Peyer's patch (tissue), 4 donors: ENCODE data around the gene TYRP1. TPM values are rescaled to one million over a fixed set of nuclear protein-coding genes. Genes with fewer than 3 reads are reported as not detected.

Experiments
- DNase-seq, 3 donors: peaks; one replicate each; pipeline ENCODE4 v3.0.0-alpha.2; 2017 to 2019
- H3K27ac ChIP-seq, 4 donors: fragments of 200-600 bp; sonication (generic); one replicate each; pipeline ENCODE4 v1.5.1; 2016 to 2019
- H3K27me3 ChIP-seq, 2 donors: fragments of 200-600 bp; sonication (generic); one replicate each; pipeline ENCODE4 v1.5.1; 2019
- H3K36me3 ChIP-seq, 3 donors: fragments of 200-600 bp; sonication (generic); one replicate each; pipeline ENCODE4 v1.5.1; 2016 to 2019
- H3K4me1 ChIP-seq, 4 donors: fragments of 200-600 bp; sonication (generic); one replicate each; pipeline ENCODE4 v1.5.1; 2016 to 2019
- H3K4me3 ChIP-seq, 4 donors: fragments of 200-600 bp; sonication (generic); 1 replicate in 3 of 4; 2 replicates in 1 of 4; pipeline ENCODE4 v1.5.1; 2016 to 2019; ENCODE audit warnings: mild to moderate bottlenecking in 1 of 4
- H3K9me3 ChIP-seq, 4 donors: fragments of 200-600 bp; sonication (generic); one replicate each; pipeline ENCODE4 v1.5.1; 2016 to 2019; ENCODE audit warnings: mild to moderate bottlenecking in 1 of 4
- POLR2A ChIP-seq, 2 donors: fragments of 450-650 bp; IDR thresholded peaks; one replicate each; pipeline ENCODE4 v1.5.1; 2017; ENCODE audit warnings: antibody characterized with exemption in 2 of 2, mild to moderate bottlenecking in 2 of 2, moderate library complexity in 2 of 2
- total RNA-seq, 4 donors: library from RNA; depleted of rRNA; stranded (reverse); fragments of >200 nt; gene quantifications; one replicate each; pipeline ENCODE4 v1.1.0, GENCODE V29; 2016
- TF ChIP-seq, protein P1 (sequence below), 6 experiments: fragments of 450-650 bp in 4 of 6; fragments of 200-600 bp in 2 of 6; sonication (generic) in 1 of 6; IDR thresholded peaks; one replicate each; pipeline ENCODE4 v1.5.1; 2017 to 2019; ENCODE audit warnings: antibody characterized with exemption in 6 of 6, mild to moderate bottlenecking in 3 of 6, moderate library complexity in 1 of 6

Gene TYRP1
- total RNA-seq, 4 donors from 2014 or later, result 0.70 to 2.5 (median 0.80) TPM; not detected in 1

- no peak for DNase-seq
- no peaks in the 10 kb centered on the region for H3K36me3 ChIP-seq
- no peaks in the 10 kb centered on the region for H3K9me3 ChIP-seq
- no peak overlapping the region for H3K4me3 ChIP-seq
- TF ChIP-seq, protein P1, sequence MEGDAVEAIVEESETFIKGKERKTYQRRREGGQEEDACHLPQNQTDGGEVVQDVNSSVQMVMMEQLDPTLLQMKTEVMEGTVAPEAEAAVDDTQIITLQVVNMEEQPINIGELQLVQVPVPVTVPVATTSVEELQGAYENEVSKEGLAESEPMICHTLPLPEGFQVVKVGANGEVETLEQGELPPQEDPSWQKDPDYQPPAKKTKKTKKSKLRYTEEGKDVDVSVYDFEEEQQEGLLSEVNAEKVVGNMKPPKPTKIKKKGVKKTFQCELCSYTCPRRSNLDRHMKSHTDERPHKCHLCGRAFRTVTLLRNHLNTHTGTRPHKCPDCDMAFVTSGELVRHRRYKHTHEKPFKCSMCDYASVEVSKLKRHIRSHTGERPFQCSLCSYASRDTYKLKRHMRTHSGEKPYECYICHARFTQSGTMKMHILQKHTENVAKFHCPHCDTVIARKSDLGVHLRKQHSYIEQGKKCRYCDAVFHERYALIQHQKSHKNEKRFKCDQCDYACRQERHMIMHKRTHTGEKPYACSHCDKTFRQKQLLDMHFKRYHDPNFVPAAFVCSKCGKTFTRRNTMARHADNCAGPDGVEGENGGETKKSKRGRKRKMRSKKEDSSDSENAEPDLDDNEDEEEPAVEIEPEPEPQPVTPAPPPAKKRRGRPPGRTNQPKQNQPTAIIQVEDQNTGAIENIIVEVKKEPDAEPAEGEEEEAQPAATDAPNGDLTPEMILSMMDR (IDR thresholded peaks at IDR 0.05), result no peak
- TF ChIP-seq POLR2A (IDR thresholded peaks at IDR 0.05), result no peak
- H3K27me3 ChIP-seq, result no peaks in the 10 kb centered on the region
- H3K4me1 ChIP-seq, result no peaks in the 10 kb centered on the region
- no peak overlapping the region for H3K27ac ChIP-seq
Observed at GRCh38 chr9:12696931-12697622, 3.9 kb downstream of the TYRP1 start.

DNA sequence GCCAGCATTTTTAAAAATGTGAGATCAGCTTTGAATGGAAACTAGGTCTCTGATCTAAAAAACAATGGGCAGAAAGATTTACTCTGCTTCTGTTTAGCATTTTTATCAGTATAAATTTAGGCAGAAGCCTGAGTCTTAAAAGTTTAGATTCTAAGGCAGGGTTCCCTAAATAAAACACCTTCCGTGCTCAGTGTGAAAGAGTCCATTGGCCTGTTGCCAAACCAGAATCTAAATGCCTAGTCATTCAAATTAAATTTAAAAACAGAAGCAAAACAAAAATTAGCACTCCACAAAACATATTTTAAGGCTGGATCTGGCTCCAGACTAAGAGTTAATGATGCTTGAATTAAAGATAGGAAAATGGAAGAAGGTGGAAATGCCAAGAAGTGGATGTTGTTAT lies 4.5 kb downstream of the TYRP1 start:
- H3K27ac ChIP-seq, result no peak overlapping the region

DNA sequence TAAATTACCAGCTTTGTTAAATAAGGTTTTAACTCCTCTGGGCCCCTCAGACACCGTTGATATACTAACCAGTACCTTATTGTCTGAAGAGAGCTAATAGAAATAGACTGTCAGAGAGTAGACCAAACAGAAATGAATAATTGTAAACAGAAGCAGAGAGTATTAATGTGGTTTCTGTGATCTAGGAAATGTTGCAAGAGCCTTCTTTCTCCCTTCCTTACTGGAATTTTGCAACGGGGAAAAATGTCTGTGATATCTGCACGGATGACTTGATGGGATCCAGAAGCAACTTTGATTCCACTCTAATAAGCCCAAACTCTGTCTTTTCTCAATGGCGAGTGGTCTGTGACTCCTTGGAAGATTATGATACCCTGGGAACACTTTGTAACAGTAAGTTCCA lies 5.1 kb downstream of the TYRP1 start:
- H3K27me3 ChIP-seq, result no peaks in the 10 kb centered on the region
- no peak overlapping the region for H3K27ac ChIP-seq
- no peaks in the 10 kb centered on the region for H3K36me3 ChIP-seq
- no peak overlapping the region for H3K4me3 ChIP-seq
- no peaks in the 10 kb centered on the region for H3K4me1 ChIP-seq
- no peaks in the 10 kb centered on the region for H3K9me3 ChIP-seq
- TF ChIP-seq, protein P1 (IDR thresholded peaks at IDR 0.05), result no peak
- no peak for TF ChIP-seq POLR2A (IDR thresholded peaks at IDR 0.05)
- no peak for DNase-seq

More for the DNA sequence above, 4.5 kb downstream of the TYRP1 start:
- Histone ChIP-seq H3K36me3 (no peaks in the 10 kb centered on the region), H3K9me3 (no peaks in the 10 kb centered on the region), H3K4me3 (no peak overlapping the region), H3K4me1 (no peaks in the 10 kb centered on the region), H3K27me3 (no peaks in the 10 kb centered on the region)
- TF ChIP-seq POLR2A (IDR thresholded peaks at IDR 0.05), result no peak
- TF ChIP-seq, protein P1 (IDR thresholded peaks at IDR 0.05), result no peak
- no peak for DNase-seq

DNA sequence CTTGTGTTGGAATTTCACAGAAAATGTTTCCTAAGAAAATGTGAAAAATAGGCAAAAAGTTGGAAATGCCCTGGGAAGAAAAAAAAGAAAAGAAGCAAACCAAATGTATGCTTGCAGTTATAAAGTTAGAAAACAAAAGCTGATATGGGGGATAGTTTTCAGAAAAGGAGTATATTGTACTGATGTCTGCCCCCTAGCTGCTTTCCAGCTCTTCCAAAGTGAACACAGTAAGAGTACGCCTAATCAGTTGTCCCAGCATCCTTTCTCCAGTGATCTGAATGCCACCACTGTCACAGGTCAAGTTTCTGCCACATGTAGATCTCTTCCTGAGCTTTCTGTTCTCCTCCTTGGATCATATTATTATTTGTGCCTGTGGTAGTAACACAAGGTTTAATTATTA lies 5.8 kb downstream of the TYRP1 start:
- no peak overlapping the region for H3K27ac ChIP-seq
- H3K9me3 ChIP-seq, result no peaks in the 10 kb centered on the region
- no peak overlapping the region for H3K4me3 ChIP-seq
- TF ChIP-seq, protein P1 (IDR thresholded peaks at IDR 0.05), result no peak
- TF ChIP-seq POLR2A (IDR thresholded peaks at IDR 0.05), result no peak
- H3K27me3 ChIP-seq, result no peaks in the 10 kb centered on the region
- no peak for DNase-seq
- H3K4me1 ChIP-seq, result no peaks in the 10 kb centered on the region
- no peaks in the 10 kb centered on the region for H3K36me3 ChIP-seq

GRCh38 chr9:12699529-12699928 lies 6.3 kb downstream of the TYRP1 start:
- H3K9me3 ChIP-seq, result no peaks in the 10 kb centered on the region
- H3K27me3 ChIP-seq, result no peaks in the 10 kb centered on the region
- H3K27ac ChIP-seq, result no peak overlapping the region
- no peak overlapping the region for H3K4me3 ChIP-seq
- no peak for DNase-seq
- no peaks in the 10 kb centered on the region for H3K4me1 ChIP-seq
- no peaks in the 10 kb centered on the region for H3K36me3 ChIP-seq
- TF ChIP-seq, protein P1 (IDR thresholded peaks at IDR 0.05), result no peak
